ENCODE results near the gene PSPC1. TPM values are rescaled to one million over a fixed set of nuclear protein-coding genes. Genes with fewer than 3 reads are reported as not detected.
"Not testable (repeated sequence)": the region's sequence is repeated elsewhere in the genome, so short reads cannot be mapped to it uniquely, and the experiment has no call there.

Gene PSPC1
- total RNA-seq (2014; rRNA removed; shearing (Covaris generic)): 28.5 and 29.9 TPM in 2 replicates

GRCh38 chr13:19782727-19783682, at the start of gene PSPC1:
Gene PSPC1, minus strand, starts transcription at chr13:19782945. Its CDS starts 188 bp downstream, at chr13:19782757.
- DNase-seq (ENCODE audit: low read depth): peak; percentile 89

DNA sequence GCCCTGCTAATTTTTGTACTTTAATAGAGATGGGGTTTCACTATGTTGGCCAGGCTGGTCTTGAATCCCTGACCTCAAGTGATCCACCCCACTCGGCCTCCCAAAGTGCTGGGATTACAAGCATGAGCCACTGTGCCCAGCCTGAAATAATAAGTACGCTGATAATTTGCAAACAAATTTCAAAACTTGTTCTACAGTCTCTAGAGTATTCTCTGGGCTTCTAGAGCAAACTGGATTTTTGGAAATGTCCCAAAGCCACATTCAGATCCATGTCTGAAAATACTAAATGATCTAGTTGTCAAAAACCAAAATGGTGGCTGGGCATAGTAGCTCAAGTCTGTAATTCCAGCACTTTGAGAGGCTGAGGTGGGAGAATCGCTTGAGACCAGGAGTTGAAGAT, 39.9 kb upstream of the PSPC1 start:
- DNase-seq (ENCODE audit: low read depth): no peak

DNA sequence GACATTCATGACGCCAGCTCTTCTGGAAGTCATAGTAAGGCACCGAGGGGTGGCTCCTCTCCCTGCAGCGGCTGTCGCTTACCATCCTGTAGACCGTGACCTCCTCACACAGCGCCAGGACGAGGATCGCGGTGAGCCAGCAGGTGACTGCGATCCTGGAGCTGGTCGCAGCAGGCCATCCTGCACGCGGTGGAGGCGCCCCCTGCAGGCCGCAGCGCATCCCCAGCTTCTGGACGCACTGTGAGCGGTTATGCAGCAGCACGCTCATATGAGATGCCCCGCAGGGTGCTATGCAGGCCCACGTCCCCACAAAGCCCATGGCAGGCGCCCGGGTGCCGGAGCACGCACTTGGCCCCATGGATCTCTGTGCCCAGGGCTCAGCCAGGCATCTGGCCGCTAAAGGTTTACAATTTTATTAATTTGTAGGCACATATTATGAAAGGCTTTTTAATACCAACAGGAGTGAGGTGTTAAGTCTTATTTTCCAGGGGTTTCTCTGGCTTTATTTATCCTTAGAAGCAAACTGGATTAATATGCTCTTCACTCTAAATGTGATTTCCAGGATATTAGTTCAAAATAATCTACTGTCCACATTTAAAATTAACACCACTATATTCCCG, 35.6 kb upstream of the PSPC1 start:
- no peak for DNase-seq (ENCODE audit: low read depth)

DNA sequence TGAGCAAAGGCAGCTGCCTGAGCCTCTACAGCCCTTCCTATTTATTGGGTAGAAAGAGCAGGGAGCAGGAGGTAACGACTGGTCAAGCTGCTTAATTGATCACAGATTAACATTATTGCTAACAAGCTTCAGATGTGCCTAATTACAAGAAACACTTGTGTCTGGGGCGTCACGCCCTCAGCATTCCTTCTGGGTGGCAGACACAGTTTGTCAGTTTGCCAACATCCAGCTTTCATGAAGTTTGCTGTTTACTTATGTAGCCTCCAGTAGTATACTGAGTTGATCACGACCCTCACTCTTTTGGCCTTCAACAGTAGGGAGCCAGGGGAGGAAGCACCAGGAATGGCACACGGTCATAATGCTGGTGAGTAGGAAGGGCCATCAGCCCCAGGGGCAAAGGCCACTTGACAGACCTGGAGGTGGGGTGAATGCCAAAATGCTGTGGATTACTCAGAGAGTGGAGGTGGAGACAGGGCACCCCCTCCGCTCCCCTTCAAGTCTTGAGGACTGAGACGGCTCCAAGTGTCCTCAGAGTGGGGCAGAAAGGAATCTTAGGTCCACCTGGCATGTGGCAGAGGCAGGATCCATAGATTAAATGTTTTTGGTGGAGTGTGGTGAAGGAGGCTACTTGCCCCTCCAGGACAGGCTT, 34.9 kb upstream of the PSPC1 start:
- DNase-seq (ENCODE audit: low read depth): no peak

DNA sequence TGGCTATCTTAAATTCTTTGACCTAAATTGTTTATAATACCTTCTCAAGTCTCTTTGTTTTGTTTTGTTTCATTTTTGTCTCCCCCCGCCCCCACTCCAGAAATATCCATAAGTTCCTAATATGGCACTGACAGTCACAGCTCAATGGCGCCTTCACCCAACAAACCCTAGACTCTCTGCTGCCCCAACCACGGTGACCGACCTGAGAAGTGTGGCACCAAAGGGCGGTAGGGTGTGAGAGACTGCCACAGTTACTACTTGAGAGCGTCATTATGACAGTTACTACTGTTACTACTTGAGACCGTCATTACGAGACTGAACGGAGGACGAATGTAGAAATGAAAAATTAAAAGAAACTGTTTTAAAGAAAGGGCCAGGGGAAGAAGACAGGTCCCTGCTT, 34.4 kb upstream of the PSPC1 start:
- DNase-seq (ENCODE audit: low read depth): no peak

DNA sequence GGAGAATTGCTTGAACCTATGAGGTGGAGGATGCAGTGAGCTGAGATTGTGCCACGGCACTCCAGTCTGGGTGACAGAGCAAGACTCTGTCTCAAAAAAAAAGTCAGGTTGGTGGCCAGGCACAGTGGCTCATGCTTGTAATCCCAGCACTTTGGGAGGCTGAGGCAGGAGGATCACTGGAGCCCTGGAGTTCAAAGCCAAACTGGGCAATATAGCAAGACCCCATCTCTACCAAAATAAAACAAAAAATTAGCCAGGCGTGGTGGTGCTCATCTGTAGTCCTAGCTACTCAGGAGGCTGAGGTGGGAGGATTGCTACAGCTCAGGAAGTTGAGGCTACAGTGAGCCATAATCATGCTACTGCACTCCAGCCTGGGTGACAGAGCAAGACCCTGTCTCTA, 33.1 kb upstream of the PSPC1 start:
- DNase-seq (ENCODE audit: low read depth): not testable (repeated sequence)

GRCh38 chr13:19810996-19811881, 28.5 kb upstream of the PSPC1 start:
- no peak for DNase-seq (ENCODE audit: low read depth)

DNA sequence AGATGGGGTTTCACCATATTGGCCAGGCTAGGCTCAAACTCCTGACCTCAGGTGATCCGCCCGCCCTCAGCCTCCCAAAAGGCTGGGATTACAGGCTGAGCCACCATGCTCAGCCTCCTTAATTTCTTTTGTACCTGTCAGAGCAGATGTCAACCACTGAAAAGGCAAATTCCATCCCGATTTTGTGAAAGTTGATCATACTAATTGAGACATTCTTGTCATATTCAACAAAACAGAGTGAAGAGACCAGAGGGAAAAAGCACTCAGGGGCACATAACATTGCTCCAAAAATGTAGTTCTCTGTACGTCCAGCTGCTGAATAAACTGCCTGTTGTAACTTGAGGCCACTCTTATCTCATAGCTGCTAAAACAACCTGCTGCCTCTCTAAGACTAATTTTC, 27.4 kb upstream of the PSPC1 start:
- DNase-seq (ENCODE audit: low read depth): no peak

DNA sequence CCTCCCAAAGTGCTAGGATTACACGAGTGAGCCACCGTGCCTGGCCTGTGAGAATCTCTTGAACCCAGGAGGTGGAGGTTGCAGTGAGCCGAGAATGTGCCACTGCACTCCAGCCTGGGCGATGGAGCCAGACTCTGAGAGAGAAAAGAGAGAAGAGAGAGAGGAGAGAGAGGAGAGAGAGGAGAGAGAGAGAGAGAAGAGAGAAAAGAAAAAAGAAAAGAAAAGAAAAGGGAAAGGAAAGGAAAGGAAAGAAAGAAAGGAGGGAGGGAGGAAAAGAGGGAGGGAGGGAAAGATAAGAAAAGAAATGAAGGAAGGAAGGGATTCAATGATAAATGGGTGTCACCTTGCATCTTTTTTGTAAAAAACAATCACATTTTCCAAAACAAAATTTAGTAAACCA, 23.0 kb upstream of the PSPC1 start:
- DNase-seq (ENCODE audit: low read depth): no peak

DNA sequence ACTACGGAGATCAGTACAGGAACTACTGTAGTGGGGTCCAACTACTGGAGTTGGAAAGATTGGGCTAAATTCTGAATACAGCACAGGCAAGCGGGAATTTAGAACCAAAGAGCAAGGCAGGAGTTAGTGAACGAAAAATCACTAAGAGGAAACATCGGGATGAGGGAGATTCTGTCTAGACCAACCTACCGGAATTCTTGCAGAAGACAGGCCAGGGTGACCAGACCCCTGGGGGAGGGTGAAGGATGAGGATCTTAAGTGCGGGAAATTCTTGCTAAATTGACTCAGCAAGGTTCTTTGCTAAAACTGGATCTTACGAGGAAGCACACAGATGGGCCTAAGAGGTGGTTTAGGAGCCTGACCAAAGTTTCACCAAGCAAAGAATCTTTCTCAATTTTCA, 13.2 kb upstream of the PSPC1 start:
- no peak for DNase-seq (ENCODE audit: low read depth)

DNA sequence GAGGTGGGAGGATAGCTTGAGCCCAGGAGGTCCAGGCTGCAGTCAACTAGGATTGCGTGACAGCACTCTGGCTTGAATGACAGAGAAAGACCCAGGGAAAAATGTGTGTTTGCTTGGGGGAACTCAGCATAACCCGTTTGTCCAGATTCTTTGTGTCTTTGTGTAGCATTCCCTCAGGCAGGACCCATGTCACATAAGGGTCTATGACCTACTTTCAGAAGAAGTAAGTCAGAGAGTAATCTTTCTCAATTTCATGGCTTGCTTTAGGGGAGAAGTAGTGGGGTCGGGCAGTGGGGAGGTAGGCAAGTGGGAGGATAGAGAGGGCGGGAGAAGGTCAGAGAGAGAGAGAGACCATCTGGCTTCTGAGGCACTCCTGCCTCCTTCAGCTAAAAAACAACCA, 11.9 kb upstream of the PSPC1 start:
- no peak for DNase-seq (ENCODE audit: low read depth)

- no peak for DNase-seq (ENCODE audit: low read depth)
Measured at GRCh38 chr13:19791953-19792537, 9.3 kb upstream of the PSPC1 start.

DNA sequence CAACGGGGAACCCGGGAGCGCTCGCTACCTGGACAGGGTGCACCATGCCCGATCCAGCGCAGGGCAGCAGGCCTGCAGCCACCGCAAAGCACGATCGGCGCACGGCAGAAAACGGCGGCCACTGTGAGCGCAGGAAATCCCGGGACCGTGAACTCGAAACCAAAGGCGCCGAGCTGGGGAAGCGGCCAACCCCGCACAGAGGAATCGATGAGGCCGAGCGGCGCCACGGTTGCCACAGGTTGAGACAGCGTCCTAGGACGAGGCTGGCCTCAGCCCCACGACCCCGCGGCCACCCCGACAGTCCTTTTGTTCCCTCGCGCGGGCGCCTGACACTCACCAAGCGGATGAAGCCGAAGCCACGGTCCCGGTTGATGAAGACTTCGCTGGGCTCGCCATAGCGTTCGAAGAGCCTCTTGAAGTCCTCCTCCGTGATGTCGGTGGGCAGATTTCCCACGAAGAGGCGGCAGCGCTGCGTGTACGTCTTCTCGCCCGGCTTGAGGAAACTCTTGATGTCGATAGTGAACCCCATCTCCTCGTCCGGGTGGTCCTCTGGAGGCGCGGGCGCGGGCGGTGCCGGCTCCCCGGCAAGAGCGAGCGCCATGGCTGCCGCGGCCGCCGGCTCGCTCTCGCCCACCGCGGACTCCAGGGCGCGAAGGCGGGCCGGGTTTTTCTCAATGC, 557 bp downstream of the PSPC1 start:
- peak; percentile 38 for DNase-seq (ENCODE audit: low read depth)

GRCh38 chr13:19781526-19781925, 1.2 kb downstream of the PSPC1 start:
- no peak for DNase-seq (ENCODE audit: low read depth)

DNA sequence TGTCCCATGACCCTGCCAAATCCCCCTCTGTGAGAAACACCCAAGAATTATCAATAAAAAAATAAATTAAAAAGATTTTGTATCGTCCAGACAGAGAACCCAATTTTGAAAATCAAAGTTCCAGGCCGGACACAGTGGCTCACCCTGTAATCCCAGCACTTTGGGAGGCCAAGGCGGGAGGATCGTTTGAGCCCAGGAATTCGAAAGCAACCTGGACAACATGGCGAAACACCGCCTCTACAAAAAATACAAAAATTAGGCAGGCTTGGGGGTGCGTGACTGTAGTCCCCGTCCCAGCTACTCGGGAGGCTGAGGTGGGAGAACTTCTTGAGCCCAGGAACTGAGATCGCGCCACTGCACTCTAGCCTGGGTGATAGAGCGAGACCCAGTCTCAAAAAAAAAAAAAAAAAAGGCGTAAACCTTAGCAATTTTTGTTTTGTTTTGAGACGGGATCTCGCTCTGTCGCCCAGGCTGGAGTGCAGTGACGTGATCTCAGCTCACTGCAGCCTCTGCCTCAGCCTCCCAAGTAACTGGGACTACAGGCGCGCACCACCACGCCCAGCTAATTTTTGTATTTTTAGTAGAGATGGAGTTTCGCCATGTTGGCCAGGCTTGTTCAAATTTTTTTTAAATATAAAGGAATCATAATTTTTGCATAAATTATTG, 1.9 kb downstream of the PSPC1 start:
- DNase-seq (ENCODE audit: low read depth): peak; percentile 17

DNA sequence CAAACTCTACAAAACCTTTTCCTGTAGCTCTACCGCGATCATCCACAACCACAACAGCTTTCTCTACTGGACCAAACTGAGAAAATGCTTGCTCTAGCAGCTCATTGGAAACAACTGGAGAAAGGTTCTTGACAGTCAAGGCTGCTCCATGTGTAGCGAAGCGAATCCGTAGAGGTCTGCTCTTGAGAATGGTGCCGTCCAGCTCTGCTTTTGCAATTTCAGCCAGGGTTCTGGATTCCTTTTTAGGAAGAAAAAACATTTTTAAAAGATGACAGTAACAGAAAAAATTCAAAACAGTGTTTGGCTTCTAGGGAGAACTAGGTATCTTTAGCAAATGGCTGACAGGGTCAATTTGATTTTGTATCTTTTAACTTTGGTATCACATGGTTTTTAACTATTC, 10.4 kb downstream of the PSPC1 start:
- no peak for DNase-seq (ENCODE audit: low read depth)

- no peak for DNase-seq (ENCODE audit: low read depth)
Measured at GRCh38 chr13:19769854-19770253, 12.9 kb downstream of the PSPC1 start.

- DNase-seq (ENCODE audit: low read depth): no peak
Measured at GRCh38 chr13:19767966-19768365, 14.8 kb downstream of the PSPC1 start.

DNA sequence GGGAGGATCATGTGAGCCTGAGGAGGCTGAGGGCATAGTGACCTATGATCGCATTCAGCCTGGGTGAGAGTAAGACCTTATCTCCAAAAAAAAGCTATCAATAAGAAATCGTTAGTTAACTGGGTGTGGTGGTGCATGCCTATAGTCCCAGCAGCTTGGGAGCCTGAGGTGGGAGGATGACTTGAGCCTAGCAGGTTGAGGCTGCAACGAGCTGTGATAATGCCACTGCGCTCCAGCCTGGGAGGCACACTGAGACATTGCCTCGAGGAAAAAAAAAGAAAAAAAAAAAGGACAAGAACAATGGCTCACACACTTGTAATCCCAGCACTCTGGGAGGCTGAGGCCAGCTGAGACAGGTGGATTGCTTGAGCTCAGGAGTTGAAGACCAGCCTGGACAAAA, 16.2 kb downstream of the PSPC1 start:
- no peak for DNase-seq (ENCODE audit: low read depth)

GRCh38 chr13:19764237-19764636, 18.5 kb downstream of the PSPC1 start:
- no peak for DNase-seq (ENCODE audit: low read depth)

All from RPMI7951 (cell line).